GM12872 (cell line): Measurements from ENCODE around the gene SPCS1.

Experiments used
- CTCF ChIP-seq: IDR thresholded peaks from 3 replicates; pipeline ENCODE4 v1.5.1; 2011; ENCODE audit warnings: low read depth, mild to moderate bottlenecking, low read length, moderate library complexity; ENCODE audit not compliant: insufficient read depth

Gene SPCS1

GRCh38 chr3:52742418-52743041 lies 36.6 kb downstream of the SPCS1 start:
- peak; percentile 55 for TF ChIP-seq CTCF

GRCh38 chr3:52743152-52743551 lies 37.2 kb downstream of the SPCS1 start:
- no peak for TF ChIP-seq CTCF

- no peak for TF ChIP-seq CTCF
These were observed 37.8 kb downstream of the SPCS1 start for GRCh38 chr3:52743721-52744120.

- TF ChIP-seq CTCF, result no peak
These were observed 46.2 kb downstream of the SPCS1 start for GRCh38 chr3:52752045-52752660.

- no peak for TF ChIP-seq CTCF
These were observed 48.5 kb downstream of the SPCS1 start for GRCh38 chr3:52754373-52754772.

GRCh38 chr3:52756141-52756540 lies 50.2 kb downstream of the SPCS1 start:
- no peak for TF ChIP-seq CTCF
